CD4-positive, alpha-beta T cell treated with Interleukin-15 for 1 hour (primary cell): ENCODE measurements around the gene VARS2.
"Not testable (repeated sequence)": the region's sequence is repeated elsewhere in the genome, so short reads cannot be mapped to it uniquely, and the experiment has no call there.

Experiments used
- DNase-seq: peaks from one replicate; pipeline ENCODE4 v3.0.0-alpha.2; 2020

The VARS2 gene

DNA sequence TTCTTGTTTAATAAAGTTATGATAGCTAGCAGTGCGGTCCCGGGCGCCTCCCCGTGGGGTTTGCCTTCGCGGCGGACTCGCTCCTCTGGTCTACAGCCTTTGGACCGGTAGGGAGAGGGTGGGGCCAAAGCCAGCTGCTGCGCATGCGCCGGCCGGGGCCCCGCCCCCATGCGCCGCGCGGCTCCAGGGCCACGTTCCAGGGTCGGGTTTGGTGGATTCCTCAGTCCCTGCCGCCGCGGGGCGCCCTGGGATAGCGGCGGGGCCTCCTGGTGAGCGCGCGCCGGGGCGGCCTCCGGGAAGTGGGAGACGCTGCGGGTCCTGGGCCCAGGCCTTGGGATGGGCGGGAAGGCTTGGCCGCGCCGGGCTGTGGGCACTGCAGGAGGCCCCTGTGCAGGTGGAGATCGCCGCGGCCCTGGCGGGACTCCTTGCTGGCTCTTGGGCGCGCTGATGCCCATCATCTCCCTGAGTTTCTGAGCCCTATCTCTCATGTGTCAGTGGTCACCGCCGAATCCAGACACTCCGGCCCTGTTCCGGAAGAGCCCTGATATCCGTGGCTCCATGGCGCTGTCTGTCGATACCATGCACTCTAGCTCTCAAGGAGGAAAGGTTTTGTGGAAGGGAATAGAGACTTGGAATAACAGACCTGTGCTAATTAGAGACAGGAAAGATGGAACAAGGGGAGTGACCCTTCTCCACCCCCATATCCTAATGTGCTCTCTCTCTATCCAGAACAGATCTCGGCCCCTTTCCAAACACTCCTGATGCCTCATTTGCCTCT is at the start of gene VARS2:
TSS of gene VARS2 (plus strand) at position 163 of the 778 bp plus-strand sequence. CDS start at position 762, 599 bp downstream.
- DNase-seq: peak; percentile 89

- DNase-seq: no peak
Observed at GRCh38 chr6:30864325-30864724, 49.7 kb upstream of the VARS2 start.

GRCh38 chr6:30869241-30869749 is 44.7 kb upstream of the VARS2 start:
- DNase-seq: not testable (repeated sequence)

DNA sequence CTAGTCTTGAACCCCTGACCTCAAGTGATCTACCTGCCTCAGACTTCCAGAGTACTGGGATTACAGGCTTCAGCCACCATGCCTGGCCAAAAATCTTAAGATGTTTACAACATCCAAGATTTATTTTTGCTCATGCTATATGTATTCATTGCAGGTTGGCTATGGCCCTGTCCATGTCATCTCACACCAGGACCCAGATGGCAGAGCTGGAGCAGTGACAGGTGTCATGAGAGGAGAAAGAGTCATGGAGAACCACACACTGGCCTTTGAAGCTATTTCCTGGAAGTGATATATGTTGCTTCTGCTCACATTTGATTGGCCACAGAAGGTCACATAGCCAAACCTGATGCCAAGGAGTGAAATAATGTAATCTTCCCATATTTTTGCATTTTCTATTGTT is 43.5 kb upstream of the VARS2 start:
- no peak for DNase-seq

- no peak for DNase-seq
Observed at GRCh38 chr6:30871592-30872183, 42.4 kb upstream of the VARS2 start.

DNA sequence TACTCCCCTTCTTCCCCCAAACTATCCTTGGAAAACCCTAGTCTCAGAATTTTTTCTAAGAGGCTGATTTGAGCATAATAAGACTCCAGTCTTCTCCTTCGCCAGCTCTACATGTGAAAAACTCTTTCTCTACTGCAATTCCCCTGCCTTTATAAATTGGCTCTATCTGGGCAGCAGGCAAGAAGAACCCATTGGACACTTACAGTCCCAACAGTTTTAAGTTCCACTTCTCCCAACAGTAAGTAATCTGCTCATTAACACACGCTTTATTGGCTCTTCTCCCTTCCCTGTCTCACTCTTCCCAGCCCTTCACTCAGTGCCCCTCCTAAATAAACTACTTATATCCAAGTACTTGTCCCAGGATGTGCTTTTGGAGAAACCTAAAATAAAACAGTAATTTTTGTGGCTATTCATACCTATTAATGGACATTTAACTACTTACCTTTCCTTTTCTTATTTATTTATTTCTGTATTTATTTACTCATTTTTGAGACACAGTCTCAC is 40.8 kb upstream of the VARS2 start:
- no peak for DNase-seq

- not testable (repeated sequence) for DNase-seq
Observed at GRCh38 chr6:30873795-30874194, 40.2 kb upstream of the VARS2 start.

GRCh38 chr6:30875244-30876038 is 38.6 kb upstream of the VARS2 start:
- no peak for DNase-seq

DNA sequence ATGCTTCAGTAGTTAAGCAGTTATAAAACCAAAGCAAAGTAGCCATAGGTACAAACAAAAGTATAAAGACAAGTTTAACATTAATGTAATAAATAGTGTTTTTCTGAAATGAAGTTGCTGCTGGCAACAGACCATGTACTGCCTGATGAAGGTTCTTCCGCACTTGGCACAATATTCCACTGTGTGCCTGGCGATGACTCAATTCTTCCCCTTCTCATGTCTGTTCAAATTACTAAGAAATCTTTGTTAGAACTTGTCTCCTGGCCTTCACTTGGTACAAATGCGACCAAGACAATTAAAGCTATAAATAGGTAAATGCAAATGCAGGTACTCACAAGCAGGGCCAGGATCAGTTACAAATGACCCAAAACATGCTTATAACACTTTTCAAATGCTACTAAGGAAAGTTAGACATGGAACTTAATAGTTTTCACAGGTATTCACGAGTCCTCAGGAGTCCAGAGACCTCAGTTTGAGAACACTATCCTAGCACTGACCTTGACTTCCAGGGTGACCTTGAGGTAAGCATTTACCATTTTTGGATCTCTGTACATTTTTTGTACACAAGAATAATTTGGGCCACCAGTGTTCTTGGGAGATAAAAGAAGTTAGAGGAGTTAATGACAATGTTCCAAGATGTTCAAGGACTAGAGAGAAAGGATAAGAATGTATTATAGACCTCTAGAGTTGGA is 37.9 kb upstream of the VARS2 start:
- no peak for DNase-seq

GRCh38 chr6:30877419-30878262 is 36.4 kb upstream of the VARS2 start:
- peak; percentile 72 for DNase-seq

DNA sequence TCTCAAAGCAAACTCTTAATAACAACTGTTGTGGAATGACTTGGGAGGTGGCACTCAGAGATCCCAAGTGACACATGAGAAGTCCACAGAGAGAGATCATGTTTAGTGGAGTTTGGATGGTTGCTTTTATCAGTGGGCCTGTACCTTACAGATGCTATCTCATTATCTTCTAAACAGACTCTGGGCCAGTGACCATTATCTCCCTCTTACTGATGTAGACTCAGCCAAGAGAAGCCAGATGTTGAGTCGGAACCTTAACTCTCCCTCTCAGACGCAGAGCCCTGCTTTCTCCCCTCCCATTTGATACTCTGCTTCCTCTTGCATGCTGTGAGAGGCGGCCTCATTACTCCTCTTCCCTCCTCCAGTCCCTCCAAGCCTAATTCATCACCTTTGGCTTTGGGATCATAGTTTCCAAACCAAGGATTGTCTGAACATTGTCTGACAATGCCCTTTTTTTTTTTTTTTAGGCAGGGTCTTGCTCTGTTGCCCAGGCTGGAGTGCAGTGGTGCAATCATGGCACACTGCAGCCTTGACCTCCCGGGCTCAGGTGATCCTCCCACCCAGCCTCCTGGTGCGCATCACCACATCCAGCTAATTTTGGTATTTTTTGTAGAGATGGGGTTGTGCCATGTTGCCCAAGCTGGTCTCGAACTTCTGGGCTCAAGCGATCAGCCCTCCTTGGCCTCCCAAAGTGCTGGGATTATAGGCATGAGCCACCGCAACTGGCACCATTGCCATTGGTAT is 34.2 kb upstream of the VARS2 start:
- no peak for DNase-seq

GRCh38 chr6:30880698-30881252 is 33.3 kb upstream of the VARS2 start:
- DNase-seq: no peak

DNA sequence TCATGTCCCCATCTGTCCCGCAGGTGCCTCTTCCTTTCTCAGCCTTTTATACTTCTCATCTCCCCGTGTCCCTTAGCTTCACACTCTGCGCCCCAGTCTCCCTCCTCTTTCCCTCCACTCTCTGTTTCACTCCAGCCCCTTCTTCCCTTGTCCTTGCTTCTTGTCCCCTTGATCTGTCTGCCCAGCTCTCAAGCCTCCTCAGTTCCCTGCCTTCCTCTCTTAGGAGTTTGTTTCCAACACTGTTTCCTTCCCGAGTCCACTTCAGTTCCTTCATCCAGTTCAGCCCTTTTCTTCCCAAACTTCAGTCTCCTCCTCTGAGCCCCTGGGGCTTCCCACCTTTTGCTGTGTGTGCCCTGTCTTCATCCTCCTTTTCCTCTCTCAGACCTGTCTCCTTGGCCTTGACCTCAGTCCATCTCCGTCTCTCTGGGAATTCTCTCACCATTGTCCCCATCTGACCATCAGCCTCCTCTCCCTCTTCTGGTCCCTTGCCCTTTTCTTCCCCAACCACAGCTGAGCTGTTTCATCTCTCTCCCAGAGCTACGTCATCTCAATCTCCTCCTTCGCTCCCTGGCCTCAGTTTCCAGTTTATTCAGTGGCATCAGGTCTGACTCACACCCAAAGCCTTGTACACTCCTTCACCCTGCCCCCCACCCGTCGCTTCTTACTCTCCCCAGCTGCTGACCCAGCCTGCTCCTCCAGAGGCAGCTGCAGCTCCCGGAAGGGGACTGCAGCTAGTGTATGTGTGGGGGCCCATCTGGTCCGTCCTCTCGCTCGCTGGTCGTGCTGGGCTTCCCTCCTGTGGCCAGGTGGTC is 32.4 kb upstream of the VARS2 start:
- DNase-seq: no peak

GRCh38 chr6:30882204-30882758 is 31.8 kb upstream of the VARS2 start:
- no peak for DNase-seq

- peak; percentile 50 for DNase-seq
Observed at GRCh38 chr6:30882759-30883684, 31.0 kb upstream of the VARS2 start.

DNA sequence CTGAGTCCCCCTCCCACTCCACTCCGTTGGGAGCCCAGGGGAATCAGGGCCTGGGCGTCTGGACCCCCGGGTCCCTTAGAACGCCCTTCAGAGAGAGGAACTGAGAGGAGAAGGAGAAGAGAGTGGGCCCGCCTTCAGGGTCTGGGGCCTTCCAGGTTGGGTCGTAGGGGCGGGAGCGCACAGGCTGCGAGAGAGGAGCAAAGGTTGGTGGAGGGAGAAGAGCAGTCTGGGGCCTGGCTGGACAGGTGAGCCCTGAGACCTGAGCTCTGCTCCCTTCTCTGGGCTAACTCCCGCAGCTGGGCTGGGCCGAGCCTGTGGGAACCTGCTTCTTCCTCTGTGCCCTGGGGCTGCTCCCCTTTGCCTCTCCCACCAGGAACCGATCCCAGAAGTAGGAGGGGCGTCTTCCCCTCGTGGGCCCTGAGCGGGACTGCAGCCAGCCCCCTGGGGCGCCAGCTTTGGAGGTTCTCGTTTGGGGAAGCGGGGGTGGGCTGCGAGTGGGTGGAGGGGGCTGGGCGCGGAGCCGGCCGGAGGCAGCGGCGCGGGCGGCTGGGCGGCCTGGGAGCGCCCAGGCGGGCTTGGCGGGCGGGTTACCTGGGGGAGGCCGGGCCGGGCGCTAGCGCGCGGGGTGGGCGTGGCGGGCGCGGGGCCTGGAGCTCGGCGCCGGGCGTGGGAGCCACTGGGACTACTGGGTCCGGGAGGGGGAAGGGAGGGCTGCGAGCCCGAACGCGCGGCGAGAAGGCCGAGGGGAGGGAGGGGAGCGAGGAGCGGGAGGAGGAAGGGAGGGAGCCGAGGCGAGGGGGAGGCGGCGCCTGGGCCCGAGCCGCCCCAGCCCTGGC is 30.1 kb upstream of the VARS2 start, which contains the start of gene DDR1:
TSS of gene DDR1 (plus strand) at position 835 of the 836 bp plus-strand sequence. CDS start 4,211 bp downstream, outside the sequence.
- DNase-seq: peak; percentile 39
